Panc1 (cell line): ENCODE measurements around the gene PCDHGB4. TPM values are rescaled to one million over a fixed set of nuclear protein-coding genes. Genes with fewer than 3 reads are reported as not detected.

ENCODE experiments used
- ATAC-seq: fragments of 200-7000 bp; cut with Tn5 transposase; 2 replicates; pipeline ENCODE4 v1.9.1; 2020; ENCODE audit warnings: mild to moderate bottlenecking, moderate library complexity
- BruUV-seq: library from RNA; stranded (reverse); fragments of 400-500 nt; replicated peaks from 2 replicates; lab custom pipeline; 2021; lab: Mats Ljungman, UMichigan
- CTCF ChIA-PET: fragments of 300-600 bp; sonication (Branson Sonifier 250); formaldehyde crosslinking; loops from one replicate; lab custom pipeline; 2022; ENCODE audit warnings: antibody characterized with exemption; lab: Charles Lee
- POLR2A ChIA-PET: fragments of 300-600 bp; sonication (Branson Sonifier 250); formaldehyde crosslinking; loops from one replicate; lab custom pipeline; 2022; ENCODE audit warnings: antibody characterized with exemption; lab: Charles Lee
- DNase-seq: peaks from one replicate; pipeline ENCODE4 v3.0.0-alpha.2; 2010; ENCODE audit warnings: low read depth, low spot score
- H3K27ac ChIP-seq: 2 replicates; pipeline ENCODE4 v1.5.1; 2011; ENCODE audit warnings: mild to moderate bottlenecking, low read length, inconsistent platforms
- H3K27me3 ChIP-seq: fragments of 200-500 bp; sonication (Bioruptor generic); 2 replicates; pipeline ENCODE4 v1.6.0; 2014; ENCODE audit warnings: low read length, inconsistent platforms; ENCODE audit not compliant: control insufficient read depth, insufficient read depth
- H3K36me3 ChIP-seq: fragments of 200-500 bp; sonication (Bioruptor generic); 2 replicates; pipeline ENCODE4 v1.5.1; 2014; ENCODE audit warnings: inconsistent platforms, mild to moderate bottlenecking, low read length, moderate library complexity; ENCODE audit not compliant: control insufficient read depth, insufficient read depth
- H3K4me1 ChIP-seq: 2 replicates; pipeline ENCODE4 v1.5.1; 2011; ENCODE audit warnings: inconsistent platforms, mild to moderate bottlenecking, low read length, moderate library complexity; ENCODE audit not compliant: control insufficient read depth, insufficient read depth
- H3K4me3 ChIP-seq, 2 experiments: 2 replicates each; pipeline ENCODE4 v1.5.1; 2011 to 2012; ENCODE audit warnings: low read depth in 2 of 2, low read length in 2 of 2, mild to moderate bottlenecking in 2 of 2, inconsistent platforms in 1 of 2, moderate library complexity in 1 of 2
- H3K9me3 ChIP-seq: fragments of 200-500 bp; sonication (Bioruptor generic); 2 replicates; pipeline ENCODE4 v1.5.1; 2014; ENCODE audit warnings: low read depth, mild to moderate bottlenecking, inconsistent platforms, low read length, moderate library complexity; ENCODE audit not compliant: control insufficient read depth, insufficient read depth
- POLR2AphosphoS5 ChIP-seq: IDR thresholded peaks from 2 replicates; pipeline ENCODE4 v1.6.1; 2012; ENCODE audit warnings: mild to moderate bottlenecking, low read depth, low read length, moderate library complexity
- REST ChIP-seq, 2 experiments: IDR thresholded peaks; 2 replicates each; pipeline ENCODE4 v1.6.1; 2011 to 2012; ENCODE audit warnings: low read depth in 2 of 2, control low read depth in 1 of 2, low read length in 1 of 2, mild to moderate bottlenecking in 1 of 2, moderate library complexity in 1 of 2; ENCODE audit not compliant: insufficient read depth in 1 of 2
- SIN3A ChIP-seq: IDR thresholded peaks from 2 replicates; pipeline ENCODE4 v1.6.1; 2012; ENCODE audit warnings: low read depth, mild to moderate bottlenecking, low read length, moderate library complexity, borderline replicate concordance; ENCODE audit not compliant: insufficient read depth
- TCF7L2 ChIP-seq: IDR thresholded peaks from 2 replicates; pipeline ENCODE4 v1.6.1; 2011; ENCODE audit warnings: mild to moderate bottlenecking, low read depth, low read length, inconsistent platforms
- in situ Hi-C: cut with HindIII; loops from 2 replicates; pipeline ENCODE4 v1.10.0; 2016; ENCODE audit warnings: low sequenced_read_pairs, low pct_unique_long_range_greater_than_20kb
- intact Hi-C: fragments of 100-400 bp; cut with micrococcal nuclease; formaldehyde crosslinking; loops from one replicate; pipeline ENCODE4 v1.10.0; 2022; ENCODE audit not compliant: unreplicated experiment
- total RNA-seq: library from RNA; stranded (reverse); gene quantifications from one replicate; pipeline ENCODE4 v1.2.1, GENCODE V29; 2021; ENCODE audit not compliant: unreplicated experiment
- TF ChIP-seq, protein P1 (sequence below): fragments of 450-650 bp; IDR thresholded peaks from 2 replicates; pipeline ENCODE4 v1.5.1; 2017; ENCODE audit warnings: mild to moderate bottlenecking

PCDHGB4 gene
- total RNA-seq, 1 experiment from 2014 or later = 0.21 TPM

GRCh38 chr5:141434006-141434405 is 46.5 kb downstream of the PCDHGB4 start:
- ChIA-PET POLR2A (no interaction called here), CTCF (no interaction called here)
- DNase-seq (no peak), ATAC-seq (no peak)
- Histone ChIP-seq H3K36me3 (no peaks in the 10 kb centered on the region), H3K4me1 (no peaks in the 10 kb centered on the region), H3K27ac (no peak overlapping the region), H3K4me3 (no peak overlapping the region), H3K9me3 (no peaks in the 10 kb centered on the region; the same call in 1 of the 2 replicates), H3K27me3 (no peaks in the 10 kb centered on the region)
- BruUV-seq = no TSS peak
- TF ChIP-seq, protein P1, sequence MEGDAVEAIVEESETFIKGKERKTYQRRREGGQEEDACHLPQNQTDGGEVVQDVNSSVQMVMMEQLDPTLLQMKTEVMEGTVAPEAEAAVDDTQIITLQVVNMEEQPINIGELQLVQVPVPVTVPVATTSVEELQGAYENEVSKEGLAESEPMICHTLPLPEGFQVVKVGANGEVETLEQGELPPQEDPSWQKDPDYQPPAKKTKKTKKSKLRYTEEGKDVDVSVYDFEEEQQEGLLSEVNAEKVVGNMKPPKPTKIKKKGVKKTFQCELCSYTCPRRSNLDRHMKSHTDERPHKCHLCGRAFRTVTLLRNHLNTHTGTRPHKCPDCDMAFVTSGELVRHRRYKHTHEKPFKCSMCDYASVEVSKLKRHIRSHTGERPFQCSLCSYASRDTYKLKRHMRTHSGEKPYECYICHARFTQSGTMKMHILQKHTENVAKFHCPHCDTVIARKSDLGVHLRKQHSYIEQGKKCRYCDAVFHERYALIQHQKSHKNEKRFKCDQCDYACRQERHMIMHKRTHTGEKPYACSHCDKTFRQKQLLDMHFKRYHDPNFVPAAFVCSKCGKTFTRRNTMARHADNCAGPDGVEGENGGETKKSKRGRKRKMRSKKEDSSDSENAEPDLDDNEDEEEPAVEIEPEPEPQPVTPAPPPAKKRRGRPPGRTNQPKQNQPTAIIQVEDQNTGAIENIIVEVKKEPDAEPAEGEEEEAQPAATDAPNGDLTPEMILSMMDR = no peak
- TF ChIP-seq SIN3A (no peak), TCF7L2 (no peak), POLR2AphosphoS5 (no peak), REST (IDR thresholded peaks at IDR 0.05; ENCODE audit: insufficient read depth in 1 of 2, low read depth in 2 of 2, low read length in 1 of 2) (no peak)
- in situ Hi-C loops = no loop called here
- intact Hi-C loops = no loop called here

- Histone ChIP-seq H3K27ac (no peak overlapping the region), H3K27me3 (no peaks in the 10 kb centered on the region), H3K4me3 (no peak overlapping the region), H3K36me3 (no peaks in the 10 kb centered on the region), H3K4me1 (no peaks in the 10 kb centered on the region), H3K9me3 (no peaks in the 10 kb centered on the region; the same call in 1 of the 2 replicates)
- intact Hi-C loops (no loop called here), in situ Hi-C loops (no loop called here)
- DNase-seq = no peak
- ATAC-seq = no peak
- CTCF ChIA-PET = interaction anchor here (0.6 kb wide), 1 partner anchor 101 kb away, joined by 3 read pairs; no protein-coding TSS in a partner anchor
- BruUV-seq = no TSS peak
- TF ChIP-seq POLR2AphosphoS5 (no peak), TCF7L2 (no peak), SIN3A (no peak), REST (IDR thresholded peaks at IDR 0.05; ENCODE audit: insufficient read depth in 1 of 2, low read depth in 2 of 2, low read length in 1 of 2) (no peak)
- TF ChIP-seq, protein P1 = no peak
- POLR2A ChIA-PET = no interaction called here
These were observed 49.7 kb downstream of the PCDHGB4 start for GRCh38 chr5:141437221-141437620.
